GM12874 (cell line): ENCODE measurements around the gene FEN1.

ENCODE experiments used
- CTCF ChIP-seq: IDR thresholded peaks from 2 replicates; pipeline ENCODE4 v1.5.1; 2011; ENCODE audit warnings: low read depth, mild to moderate bottlenecking, control low read depth, low read length, moderate library complexity; ENCODE audit not compliant: insufficient read depth

Gene FEN1

DNA sequence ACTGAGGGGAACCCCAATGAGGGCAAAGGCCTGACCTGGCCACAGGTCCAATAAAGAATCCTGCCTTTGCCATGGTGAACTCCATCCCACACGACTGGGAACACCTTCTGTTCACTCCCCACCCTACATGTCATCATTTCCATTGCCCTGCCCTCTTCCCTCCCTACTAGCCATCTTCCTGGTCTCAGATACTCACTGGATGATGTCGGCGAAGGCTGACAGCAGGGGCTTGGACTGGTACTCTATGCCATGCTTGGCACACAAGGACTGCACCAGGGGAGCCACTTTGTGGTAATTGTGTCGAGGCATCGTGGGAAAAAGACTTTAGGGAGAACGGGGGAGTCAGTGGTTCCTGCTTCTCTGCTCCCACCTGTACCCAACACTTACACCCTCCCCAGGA is 9.9 kb downstream of the FEN1 start:
- no peak for TF ChIP-seq CTCF

DNA sequence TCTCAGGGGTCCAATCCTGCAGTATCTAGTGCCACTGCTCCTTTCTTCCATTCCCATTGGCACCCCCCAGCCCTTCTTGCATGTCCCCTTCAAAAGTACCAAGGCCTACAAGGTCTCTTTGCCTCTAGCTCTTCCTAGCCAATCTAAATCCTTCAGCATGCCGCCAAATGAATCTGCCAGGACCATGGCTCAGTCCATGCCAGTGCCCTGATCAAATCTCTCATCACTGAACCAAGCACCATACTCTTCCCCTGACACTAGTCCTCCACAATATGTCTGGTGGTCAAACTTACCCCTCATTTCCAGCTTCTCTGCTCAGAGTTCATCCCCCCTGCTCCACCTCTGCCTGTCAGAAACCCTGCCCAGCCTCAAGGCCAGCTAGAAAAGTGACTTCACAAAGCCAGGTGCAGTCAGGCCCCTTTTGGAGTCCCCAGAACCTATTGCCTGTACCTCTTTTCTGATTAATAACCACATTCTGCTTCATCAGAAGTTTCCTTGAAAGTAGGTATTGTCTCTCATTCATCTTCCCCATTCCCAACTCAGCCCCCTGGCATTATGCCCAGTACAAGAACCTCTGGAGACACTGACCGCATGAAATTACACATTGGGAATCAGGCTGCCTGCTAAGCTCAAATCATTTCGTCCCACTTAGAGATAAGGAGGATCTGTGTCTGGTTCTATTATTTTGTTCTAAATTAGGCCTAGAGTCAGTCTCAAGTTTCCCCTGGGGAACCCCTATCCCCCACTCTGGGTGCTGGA is 11.4 kb downstream of the FEN1 start:
- TF ChIP-seq CTCF = no peak

DNA sequence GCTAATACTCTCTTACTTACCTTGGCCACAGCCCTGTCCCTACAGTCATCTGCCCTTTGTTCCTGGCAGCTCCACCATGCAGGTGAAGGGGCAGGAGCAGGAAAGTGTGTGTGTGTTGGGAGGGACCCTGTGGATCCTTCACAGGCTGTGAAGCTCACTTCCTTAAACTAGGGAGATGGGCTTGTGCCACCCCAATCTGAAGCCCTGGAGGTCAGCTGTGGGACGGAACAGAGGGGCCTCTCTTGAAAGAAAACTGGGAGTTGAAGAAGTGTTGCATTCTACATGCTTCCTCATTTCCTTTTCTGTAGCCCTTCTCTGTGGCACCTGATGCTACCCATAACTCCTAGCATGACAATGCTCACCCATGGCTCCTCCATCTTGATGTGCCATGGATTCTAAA is 12.4 kb downstream of the FEN1 start:
- TF ChIP-seq CTCF = no peak

DNA sequence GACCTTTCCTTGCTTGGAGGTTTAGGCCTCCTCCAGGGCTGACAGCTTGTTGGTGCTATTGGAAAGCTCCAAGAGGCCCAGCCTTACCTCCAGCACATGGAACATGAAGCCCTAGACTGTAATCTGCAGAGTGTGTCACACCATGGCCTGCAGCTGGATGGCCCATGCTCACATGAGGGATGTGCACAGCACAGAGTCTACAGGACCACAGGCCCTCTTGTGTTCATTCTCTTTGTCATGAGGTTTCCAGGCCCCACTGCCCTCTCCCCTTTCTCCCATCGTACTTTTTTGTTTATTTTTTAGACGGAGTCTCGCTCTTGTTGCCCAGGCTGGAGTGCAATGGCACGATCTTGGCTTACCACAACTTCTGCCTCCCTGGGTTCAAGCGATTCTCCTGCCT is 14.1 kb downstream of the FEN1 start:
- TF ChIP-seq CTCF = no peak

GRCh38 chr11:61810671-61811175 is 18.0 kb downstream of the FEN1 start:
- no peak for TF ChIP-seq CTCF

DNA sequence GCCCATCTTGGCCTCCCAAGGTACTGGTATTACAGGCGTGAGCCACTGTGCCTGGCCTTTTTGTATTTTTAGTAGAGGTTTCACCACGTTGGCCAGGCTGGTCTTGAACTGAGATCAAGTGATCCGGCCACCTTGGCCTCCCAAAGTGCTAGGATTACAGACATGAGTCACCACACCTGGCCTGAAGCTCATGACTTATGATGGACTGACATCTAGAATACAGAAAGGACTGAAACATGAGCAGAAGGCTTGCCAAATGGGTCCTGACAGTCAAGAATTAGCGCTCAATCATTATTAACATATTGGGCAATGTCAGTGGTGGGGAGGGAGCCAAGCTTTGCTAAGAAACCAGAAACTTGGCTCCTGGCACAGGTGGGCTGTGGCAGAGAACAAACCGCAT is 19.1 kb downstream of the FEN1 start:
- TF ChIP-seq CTCF = no peak

DNA sequence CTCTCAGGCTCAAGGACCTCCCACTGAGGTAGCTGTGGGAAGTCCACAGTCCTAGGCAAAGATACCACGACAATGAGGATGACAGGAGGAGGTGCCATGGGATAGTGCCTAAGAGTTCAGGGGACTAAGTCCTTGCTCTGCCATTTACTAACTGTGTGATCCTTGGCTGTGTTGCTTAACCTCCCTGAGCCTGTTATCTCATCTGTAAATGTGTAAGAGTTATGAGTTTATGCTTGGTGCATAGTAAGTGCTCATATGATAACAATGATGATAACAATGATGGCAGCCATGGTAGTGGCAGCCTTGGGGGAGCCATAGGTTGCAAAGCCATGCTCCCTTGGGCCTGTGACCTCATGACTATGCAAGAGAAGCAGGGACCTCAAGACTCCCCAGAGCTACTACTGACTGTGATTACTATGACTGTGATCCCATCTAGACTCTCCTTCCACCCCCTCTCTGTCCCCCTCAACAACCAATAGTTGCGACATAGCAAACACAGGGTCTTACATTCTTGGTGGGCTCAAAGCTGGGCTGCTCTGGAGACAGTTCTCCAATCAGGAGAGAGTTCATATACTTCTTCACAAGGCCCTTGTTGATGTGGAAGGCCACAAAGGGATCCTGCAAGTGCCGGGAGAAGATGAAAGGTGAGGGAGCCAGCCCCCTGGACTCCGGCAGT is 20.2 kb downstream of the FEN1 start:
- no peak for TF ChIP-seq CTCF
